Endothelial cell of umbilical vein (primary cell): ENCODE measurements around the gene ZNF598. TPM values are rescaled to one million over a fixed set of nuclear protein-coding genes. Genes with fewer than 3 reads are reported as not detected.

Experiments
- BruUV-seq: library from RNA; stranded (reverse); fragments of 400-500 nt; replicated peaks from 2 replicates; lab custom pipeline; 2021; lab: Mats Ljungman, UMichigan
- CTCF ChIA-PET: fragments of 300-600, 350-600 bp; sonication (Branson Sonifier 250); formaldehyde crosslinking; loops from one replicate; lab custom pipeline; 2021; ENCODE audit warnings: antibody characterized with exemption, inconsistent platforms; lab: Charles Lee
- POLR2A ChIA-PET: fragments of 300-600, 350-600 bp; sonication (Branson Sonifier 250); formaldehyde crosslinking; loops from one replicate; lab custom pipeline; 2021; ENCODE audit warnings: antibody characterized with exemption, inconsistent platforms; lab: Charles Lee
- DNase-seq: peaks from one replicate; pipeline ENCODE4 v3.0.0-alpha.2; 2011; ENCODE audit warnings: low read depth, low spot score
- FAIRE-seq: peaks from 2 replicates; lab custom pipeline; 2011; peaks lifted over from hg19 to GRCh38; lab: Jason Lieb, UNC
- H2AFZ ChIP-seq: 2 replicates; pipeline ENCODE4 v1.6.0; 2012; ENCODE audit warnings: low read depth, low read length, control low read depth, inconsistent platforms
- H3K27ac ChIP-seq: 2 replicates; pipeline ENCODE4 v1.5.1; 2011; ENCODE audit warnings: low read depth, mild to moderate bottlenecking, control low read depth, low read length, moderate library complexity; ENCODE audit not compliant: insufficient read depth
- H3K27me3 ChIP-seq, 2 experiments: 2 replicates each; pipeline versions ENCODE4 v1.6.0 to v1.6.1; 2011; ENCODE audit warnings: low read length in 2 of 2, mixed read lengths in 1 of 2; ENCODE audit not compliant: control insufficient read depth in 2 of 2, insufficient read depth in 2 of 2
- H3K36me3 ChIP-seq, 2 experiments: 2 replicates in 1 of 2; 3 replicates in 1 of 2; pipeline ENCODE4 v1.5.1; 2011; ENCODE audit warnings: low read length in 2 of 2, mild to moderate bottlenecking in 1 of 2, moderate library complexity in 1 of 2; ENCODE audit not compliant: control insufficient read depth in 2 of 2, insufficient read depth in 2 of 2; ENCODE audit errors: extremely low read depth in 1 of 2
- H3K4me1 ChIP-seq: 3 replicates; pipeline ENCODE4 v1.5.1; 2011; ENCODE audit warnings: mild to moderate bottlenecking, low read length; ENCODE audit not compliant: control insufficient read depth, insufficient read depth; ENCODE audit errors: extremely low read depth
- H3K4me2 ChIP-seq: 2 replicates; pipeline ENCODE4 v1.6.1; 2011; ENCODE audit warnings: low read length, control low read depth, mixed read lengths; ENCODE audit not compliant: insufficient read depth
- H3K4me3 ChIP-seq, 3 experiments: fragments of 200-600 bp in 1 of 3; sonication (generic), shearing (Covaris generic) in 1 of 3; replicated peaks in 1 of 3; 2 replicates each; pipeline ENCODE4 v1.5.1; 2011 to 2016; ENCODE audit warnings: control low read depth in 3 of 3, low read length in 3 of 3, mild to moderate bottlenecking in 2 of 3, inconsistent platforms in 1 of 3, low read depth in 1 of 3, moderate library complexity in 1 of 3; ENCODE audit not compliant: insufficient read depth in 1 of 3
- H3K79me2 ChIP-seq: 2 replicates; pipeline ENCODE4 v1.6.0; 2012; ENCODE audit warnings: low read length, inconsistent platforms; ENCODE audit not compliant: control insufficient read depth, insufficient read depth
- H3K9ac ChIP-seq: replicated peaks from 2 replicates; pipeline ENCODE3; 2011; ENCODE audit warnings: low read length, control low read depth; ENCODE audit not compliant: insufficient read depth; ENCODE audit errors: extremely low read depth
- H3K9me1 ChIP-seq: replicated peaks from 3 replicates; pipeline ENCODE4 v1.6.0; 2011; ENCODE audit warnings: mild to moderate bottlenecking, low read length; ENCODE audit not compliant: control insufficient read depth, insufficient read depth; ENCODE audit errors: extremely low read depth
- H3K9me3 ChIP-seq: replicated peaks from 2 replicates; pipeline ENCODE4 v1.5.1; 2012; ENCODE audit warnings: low read length, inconsistent platforms; ENCODE audit not compliant: control insufficient read depth, insufficient read depth
- H4K20me1 ChIP-seq: replicated peaks from 2 replicates; pipeline ENCODE3; 2011; ENCODE audit warnings: mild to moderate bottlenecking, low read length; ENCODE audit not compliant: control insufficient read depth, insufficient read depth; ENCODE audit errors: extremely low read depth
- CTCF ChIP-seq, 2 donors: IDR thresholded peaks; 1 replicate in 1 of 2; 2 replicates in 1 of 2; pipeline ENCODE4 v1.5.1; 2011; ENCODE audit warnings: low read length in 2 of 2, mild to moderate bottlenecking in 2 of 2, moderate library complexity in 2 of 2, control low read depth in 1 of 2, inconsistent platforms in 1 of 2, low read depth in 1 of 2; ENCODE audit not compliant: insufficient read depth in 1 of 2; ENCODE audit errors: extremely low read depth in 1 of 2
- EZH2 ChIP-seq: IDR thresholded peaks from 2 replicates; pipeline ENCODE4 v1.6.1; 2012; ENCODE audit warnings: borderline replicate concordance, low read depth, mild to moderate bottlenecking, moderate library complexity, low read length, inconsistent platforms; ENCODE audit not compliant: severe bottlenecking
- FOS ChIP-seq: IDR thresholded peaks from 2 replicates; pipeline ENCODE4 v1.6.1; 2011; ENCODE audit warnings: mild to moderate bottlenecking, low read length, moderate library complexity, borderline replicate concordance; ENCODE audit not compliant: insufficient read depth
- GATA2 ChIP-seq: IDR thresholded peaks from 2 replicates; pipeline ENCODE4 v1.7.0; 2011; ENCODE audit warnings: low read depth, mild to moderate bottlenecking, moderate library complexity, mixed read lengths, low read length; ENCODE audit not compliant: insufficient read length, insufficient read depth
- MAX ChIP-seq: IDR thresholded peaks from 2 replicates; pipeline ENCODE4 v1.6.1; 2011; ENCODE audit not compliant: insufficient read depth, insufficient read length
- POLR2A ChIP-seq: IDR thresholded peaks from 2 replicates; pipeline ENCODE4 v1.6.1; 2012; ENCODE audit warnings: low read depth, mild to moderate bottlenecking, control low read depth, low read length
- POLR2AphosphoS5 ChIP-seq: IDR thresholded peaks from 2 replicates; pipeline ENCODE4 v1.6.1; 2012; ENCODE audit warnings: low read depth, mild to moderate bottlenecking, control low read depth, low read length, moderate library complexity; ENCODE audit not compliant: insufficient read depth
- dilution Hi-C: fragments of 300-500 bp; cut with MboI; formaldehyde crosslinking; loops from one replicate; pipeline ENCODE4 v1.15.0; 2019; ENCODE audit warnings: low sequenced_read_pairs; ENCODE audit not compliant: extremely low pct_ligation_motif_present
- intact Hi-C: fragments of 100-400 bp; cut with micrococcal nuclease; formaldehyde crosslinking; loops from one replicate; pipeline ENCODE4 v1.10.0; 2022
- polyA plus RNA-seq, 4 experiments: library from polyadenylated mRNA; depleted of rRNA in 3 of 4; stranded (reverse) in 3 of 4; unstranded in 1 of 4; fragments of >200 nt; gene quantifications; 2 replicates each; pipeline versions ENCODE4 v1.2.1 to v1.2.3, GENCODE V29; 2011 to 2012; ENCODE audit warnings: missing spikeins in 1 of 4
- total RNA-seq: library from RNA; stranded (reverse); gene quantifications from 2 replicates; pipeline ENCODE4 v1.2.3, GENCODE V29; 2021

The ZNF598 gene
- total and polyA plus RNA-seq, 2 donors (not counting 3 experiments of a cell fraction or from before 2014, with no cell fraction given) = 43.3 to 67.0 TPM

GRCh38 chr16:2023092-2024031 lies 13.7 kb upstream of the ZNF598 start:
- POLR2A ChIA-PET = interaction anchor here (0.6 to 3.1 kb wide), 2 partner anchors 129 to 132 kb away, joined by 3 to 20 read pairs; partner anchors contain the start of gene TRAF7
- intact Hi-C loops = loop anchor here (1.0 to 2.0 kb wide), 4 partner anchors 23 to 117 kb away; partner anchors contain the start of genes NTHL1 and TSC2
- dilution Hi-C loops = no loop called here
- Histone ChIP-seq H3K4me3 (peak overlapping the region in 2 of 3 experiments; percentile 20 to 24), H2AFZ (peak overlapping the region; percentile 93), H3K9ac (no peak overlapping the region), H3K79me2 (peaks cover 10% of the 10 kb centered on the region), H3K4me1 (peaks cover 28% of the 10 kb centered on the region), H3K27me3 (peaks cover 4 to 11% of the 10 kb centered on the region in 2 experiments), H3K4me2 (peak overlapping the region; percentile 56), H3K9me1 (no peaks in the 10 kb centered on the region), H3K9me3 (no peaks in the 10 kb centered on the region), H3K27ac (peak overlapping the region; percentile 56), H4K20me1 (no peaks in the 10 kb centered on the region), H3K36me3 (no peaks in the 10 kb centered on the region)
- CTCF ChIA-PET = interaction anchor here (0.6 to 8.9 kb wide), 38 partner anchors 9 to 444 kb away, joined by 3 to 137 read pairs (median 5); partner anchors contain the start of genes ECI1, GFER, NTHL1 and PKD1
- DNase-seq = peak; percentile 92
- BruUV-seq = no TSS peak
- TF ChIP-seq CTCF (IDR thresholded peaks at IDR 0.05; ENCODE audit: extremely low read depth in 1 of 2, insufficient read depth in 1 of 2, low read depth in 1 of 2, low read length in 2 of 2) (peak; percentile 94 to 96), EZH2 (no peak), MAX (no peak), POLR2AphosphoS5 (peak; percentile 47), FOS (no peak), GATA2 (no peak), POLR2A (peak; percentile 37)
- FAIRE-seq = peak; percentile 95
